Esophagus squamous epithelium (tissue), 4 donors: Measurements from ENCODE around the gene PEX7.

Experiments used
- POLR2A ChIP-seq, 4 donors: fragments of 450-650 bp; IDR thresholded peaks; one replicate each; pipeline ENCODE4 v1.6.1; 2017; ENCODE audit warnings: antibody characterized with exemption in 4 of 4, mild to moderate bottlenecking in 4 of 4, moderate library complexity in 3 of 4
- TF ChIP-seq, protein P1 (sequence below), 6 experiments: fragments of 450-650 bp in 4 of 6; fragments of 200-600 bp in 2 of 6; sonication (generic) in 2 of 6; IDR thresholded peaks; one replicate each; pipeline ENCODE4 v1.5.1; 2016 to 2019; ENCODE audit warnings: antibody characterized with exemption in 6 of 6, mild to moderate bottlenecking in 4 of 6, moderate library complexity in 4 of 6

DNA sequence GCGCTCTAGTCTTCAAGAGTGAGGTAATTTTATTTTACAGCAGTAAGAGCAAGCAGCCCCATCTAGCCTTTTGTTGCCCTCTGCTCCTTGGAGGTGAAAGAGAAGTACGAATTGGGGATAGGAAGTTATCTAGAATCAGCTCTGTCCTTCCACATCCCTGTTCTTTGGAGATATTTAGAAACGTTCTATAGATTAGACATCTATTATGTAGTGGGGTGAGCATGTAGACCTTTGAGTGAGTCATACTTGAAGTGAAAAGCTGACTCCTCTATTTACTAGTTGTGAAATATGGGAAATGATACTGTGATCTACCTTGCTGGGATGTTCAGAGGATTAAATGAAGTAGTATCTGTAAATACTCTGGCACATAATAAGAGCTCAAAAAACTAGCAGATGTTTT is 63.7 kb downstream of the PEX7 start:
- TF ChIP-seq, protein P1, sequence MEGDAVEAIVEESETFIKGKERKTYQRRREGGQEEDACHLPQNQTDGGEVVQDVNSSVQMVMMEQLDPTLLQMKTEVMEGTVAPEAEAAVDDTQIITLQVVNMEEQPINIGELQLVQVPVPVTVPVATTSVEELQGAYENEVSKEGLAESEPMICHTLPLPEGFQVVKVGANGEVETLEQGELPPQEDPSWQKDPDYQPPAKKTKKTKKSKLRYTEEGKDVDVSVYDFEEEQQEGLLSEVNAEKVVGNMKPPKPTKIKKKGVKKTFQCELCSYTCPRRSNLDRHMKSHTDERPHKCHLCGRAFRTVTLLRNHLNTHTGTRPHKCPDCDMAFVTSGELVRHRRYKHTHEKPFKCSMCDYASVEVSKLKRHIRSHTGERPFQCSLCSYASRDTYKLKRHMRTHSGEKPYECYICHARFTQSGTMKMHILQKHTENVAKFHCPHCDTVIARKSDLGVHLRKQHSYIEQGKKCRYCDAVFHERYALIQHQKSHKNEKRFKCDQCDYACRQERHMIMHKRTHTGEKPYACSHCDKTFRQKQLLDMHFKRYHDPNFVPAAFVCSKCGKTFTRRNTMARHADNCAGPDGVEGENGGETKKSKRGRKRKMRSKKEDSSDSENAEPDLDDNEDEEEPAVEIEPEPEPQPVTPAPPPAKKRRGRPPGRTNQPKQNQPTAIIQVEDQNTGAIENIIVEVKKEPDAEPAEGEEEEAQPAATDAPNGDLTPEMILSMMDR (IDR thresholded peaks at IDR 0.05) = no peak
- no peak for TF ChIP-seq POLR2A (IDR thresholded peaks at IDR 0.05)
